GM23338 (cell line): Measurements from ENCODE around the gene CD300A. TPM values are rescaled to one million over a fixed set of nuclear protein-coding genes. Genes with fewer than 3 reads are reported as not detected.
A peak's percentile ranks its signal among the peaks of the same experiment; 100 is the strongest.

ENCODE experiments used
- ATAC-seq: fragments of 200-7000 bp; cut with Tn5 transposase; 3 replicates; pipeline ENCODE4 v1.9.1; 2020
- DNase-seq: peaks from one replicate; pipeline ENCODE4 v3.0.0-alpha.2; 2015; ENCODE audit warnings: low spot score
- H2AFZ ChIP-seq: fragments of 200-600 bp; sonication (generic); 2 replicates; pipeline ENCODE4 v1.8.0; 2016; ENCODE audit warnings: antibody characterized with exemption, mild to moderate bottlenecking, moderate library complexity
- H3F3A ChIP-seq: fragments of 200-600 bp; sonication (generic); replicated peaks from 2 replicates; pipeline ENCODE4 v1.8.0; 2017; ENCODE audit warnings: antibody characterized with exemption, mixed run types, low read depth
- H3K27ac ChIP-seq: fragments of 200-600 bp; sonication (generic); 2 replicates; pipeline ENCODE4 v1.6.1; 2016; ENCODE audit warnings: low read depth
- H3K27me3 ChIP-seq: fragments of 200-600 bp; sonication (generic); 2 replicates; pipeline ENCODE4 v1.8.0; 2016; ENCODE audit warnings: mild to moderate bottlenecking, mixed run types, moderate library complexity; ENCODE audit not compliant: insufficient read depth
- H3K36me3 ChIP-seq: fragments of 200-600 bp; sonication (generic); 2 replicates; pipeline ENCODE4 v1.8.0; 2016; ENCODE audit warnings: mild to moderate bottlenecking; ENCODE audit not compliant: insufficient read depth
- H3K4me1 ChIP-seq: fragments of 200-600 bp; sonication (generic); 2 replicates; pipeline ENCODE4 v1.8.0; 2016; ENCODE audit warnings: mild to moderate bottlenecking, moderate library complexity; ENCODE audit not compliant: insufficient read depth
- H3K4me2 ChIP-seq: fragments of 200-600 bp; sonication (generic); 2 replicates; pipeline ENCODE4 v1.7.1; 2017; ENCODE audit warnings: mixed run types
- H3K4me3 ChIP-seq: fragments of 200-600 bp; sonication (generic); 2 replicates; pipeline ENCODE4 v1.6.1; 2016; ENCODE audit warnings: mixed run types
- H3K79me2 ChIP-seq: fragments of 200-600 bp; sonication (generic); replicated peaks from 2 replicates; pipeline ENCODE4 v1.8.0; 2017; ENCODE audit warnings: mild to moderate bottlenecking; ENCODE audit not compliant: insufficient read depth
- H3K9me2 ChIP-seq: fragments of 200-600 bp; sonication (generic); 2 replicates; pipeline ENCODE4 v1.8.0; 2017; ENCODE audit not compliant: insufficient read depth
- H4K20me1 ChIP-seq: fragments of 200-600 bp; sonication (generic); replicated peaks from 2 replicates; pipeline ENCODE4 v1.8.0; 2017; ENCODE audit warnings: mild to moderate bottlenecking; ENCODE audit not compliant: insufficient read depth
- H3K27ac Mint-ChIP-seq: 2 replicates; pipeline ENCODE4 v1.8.0; 2020; ENCODE audit warnings: inconsistent platforms, mild to moderate bottlenecking, moderate library complexity, mixed read lengths
- H3K27me3 Mint-ChIP-seq: 3 replicates; pipeline ENCODE4 v1.8.0; 2022; ENCODE audit warnings: low read depth, mild to moderate bottlenecking, moderate library complexity, mixed read lengths, inconsistent platforms; ENCODE audit not compliant: insufficient read depth, poor library complexity
- H3K36me3 Mint-ChIP-seq: 3 replicates; pipeline ENCODE4 v1.8.0; 2021; ENCODE audit warnings: low read depth, mild to moderate bottlenecking, inconsistent platforms, moderate library complexity, mixed read lengths
- H3K4me1 Mint-ChIP-seq: 3 replicates; pipeline ENCODE4 v1.8.0; 2020; ENCODE audit warnings: mild to moderate bottlenecking, inconsistent platforms, mixed read lengths
- H3K4me3 Mint-ChIP-seq: 3 replicates; pipeline ENCODE4 v1.8.0; 2021; ENCODE audit warnings: moderate library complexity, mild to moderate bottlenecking, inconsistent platforms, mixed read lengths
- H3K9me3 Mint-ChIP-seq: 3 replicates; pipeline ENCODE4 v1.8.0; 2020; ENCODE audit warnings: moderate library complexity, mild to moderate bottlenecking, inconsistent platforms, mixed read lengths
- JUNB ChIP-seq: IDR thresholded peaks from one replicate; pipeline ENCODE4 v1.6.1; 2016; ENCODE audit warnings: antibody characterized with exemption; ENCODE audit not compliant: unreplicated experiment
- NANOG ChIP-seq: IDR thresholded peaks from 2 replicates; pipeline ENCODE4 v1.6.1; 2016; ENCODE audit warnings: antibody characterized with exemption, borderline replicate concordance
- POLR2AphosphoS5 ChIP-seq: IDR thresholded peaks from 2 replicates; pipeline ENCODE4 v1.6.1; 2016; ENCODE audit warnings: antibody characterized with exemption, low read depth
- STAT1 ChIP-seq: IDR thresholded peaks from one replicate; pipeline ENCODE4 v1.6.1; 2016; ENCODE audit warnings: antibody characterized with exemption; ENCODE audit not compliant: unreplicated experiment
- ZNF114 ChIP-seq: fragments of 250-450 bp; sonication (Bioruptor Pico); IDR thresholded peaks from 2 replicates; pipeline ENCODE4 v1.5.0; 2020; ENCODE audit warnings: mild to moderate bottlenecking, moderate library complexity
- ZNF331 ChIP-seq: fragments of 250-450 bp; sonication (Bioruptor Pico); IDR thresholded peaks from 2 replicates; pipeline ENCODE4 v1.5.0; 2020; ENCODE audit warnings: low read depth, mild to moderate bottlenecking, moderate library complexity
- polyA plus RNA-seq: library from polyadenylated mRNA; unstranded; fragments of >200 nt; fragmentation: Nextera tagmentation; extraction: Ambion mirVana; gene quantifications from 2 replicates; pipeline ENCODE4 v1.2.1, GENCODE V29; 2016
- total RNA-seq: library from RNA; depleted of rRNA; stranded (reverse); fragments of >200 nt; shearing (Covaris generic); gene quantifications from 2 replicates; pipeline ENCODE4 v1.2.3, GENCODE V29; 2014
- TF ChIP-seq, protein P1 (sequence below): IDR thresholded peaks from one replicate; pipeline ENCODE4 v1.6.1; 2018; ENCODE audit warnings: antibody characterized with exemption; ENCODE audit not compliant: unreplicated experiment
- TF ChIP-seq, protein P2 (sequence below), 2 experiments: fragments of 200-600 bp in 1 of 2; sonication (generic) in 1 of 2; conservative IDR thresholded peaks; 2 replicates each; pipeline versions ENCODE4 v1.5.1 to v1.6.1; 2016 to 2017; ENCODE audit warnings: antibody characterized with exemption in 2 of 2, low read depth in 2 of 2, mild to moderate bottlenecking in 2 of 2, moderate library complexity in 1 of 2
- TF ChIP-seq, protein P3 (sequence below): IDR thresholded peaks from 2 replicates; pipeline ENCODE4 v1.6.1; 2016; ENCODE audit warnings: antibody characterized with exemption

Gene CD300A
- total and polyA plus RNA-seq, 2 experiments from 2014 or later: 0.37 to 0.45 TPM

DNA sequence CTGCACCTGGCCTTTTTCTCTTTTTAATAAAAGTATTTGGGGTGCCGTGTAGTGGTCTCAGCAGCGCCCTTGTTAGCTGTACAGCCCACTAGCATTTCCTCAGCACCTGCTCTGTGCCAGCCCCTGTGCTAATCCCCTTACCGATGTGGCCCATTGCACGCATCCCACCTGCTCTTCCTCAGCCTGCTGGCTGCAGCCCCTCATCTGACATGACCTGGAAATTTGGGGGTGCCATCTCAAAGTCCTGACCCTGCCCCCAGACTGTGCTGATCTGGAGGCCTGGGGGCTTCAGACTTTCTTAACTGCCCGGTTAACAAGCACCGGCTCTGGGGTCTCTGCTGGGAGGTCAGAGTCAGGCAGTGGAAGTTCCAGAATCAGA is 24.2 kb upstream of the CD300A start:
- Histone ChIP-seq H3K9me2 (no peaks in the 10 kb centered on the region), H3K27ac (no peak overlapping the region), H3K4me1 (peaks cover 12% of the 10 kb centered on the region; the same call in 1 of the 2 replicates), H3K36me3 (no peaks in the 10 kb centered on the region), H3F3A (no peaks in the 10 kb centered on the region), H3K79me2 (no peaks in the 10 kb centered on the region), H3K4me3 (peak overlapping the region; percentile 16; the same call in 1 of the 2 replicates), H3K27me3 (no peaks in the 10 kb centered on the region), H3K4me2 (0 out of 2 replicates have a peak overlapping the region, but pooled peaks have one; percentile 73), H2AFZ (no peak overlapping the region), H4K20me1 (no peaks in the 10 kb centered on the region)
- H3K4me3 Mint-ChIP-seq: no peak overlapping the region
- peaks cover 7% of the 10 kb centered on the region; the same call in 2 of the 3 replicates for H3K36me3 Mint-ChIP-seq
- TF ChIP-seq, protein P1, sequence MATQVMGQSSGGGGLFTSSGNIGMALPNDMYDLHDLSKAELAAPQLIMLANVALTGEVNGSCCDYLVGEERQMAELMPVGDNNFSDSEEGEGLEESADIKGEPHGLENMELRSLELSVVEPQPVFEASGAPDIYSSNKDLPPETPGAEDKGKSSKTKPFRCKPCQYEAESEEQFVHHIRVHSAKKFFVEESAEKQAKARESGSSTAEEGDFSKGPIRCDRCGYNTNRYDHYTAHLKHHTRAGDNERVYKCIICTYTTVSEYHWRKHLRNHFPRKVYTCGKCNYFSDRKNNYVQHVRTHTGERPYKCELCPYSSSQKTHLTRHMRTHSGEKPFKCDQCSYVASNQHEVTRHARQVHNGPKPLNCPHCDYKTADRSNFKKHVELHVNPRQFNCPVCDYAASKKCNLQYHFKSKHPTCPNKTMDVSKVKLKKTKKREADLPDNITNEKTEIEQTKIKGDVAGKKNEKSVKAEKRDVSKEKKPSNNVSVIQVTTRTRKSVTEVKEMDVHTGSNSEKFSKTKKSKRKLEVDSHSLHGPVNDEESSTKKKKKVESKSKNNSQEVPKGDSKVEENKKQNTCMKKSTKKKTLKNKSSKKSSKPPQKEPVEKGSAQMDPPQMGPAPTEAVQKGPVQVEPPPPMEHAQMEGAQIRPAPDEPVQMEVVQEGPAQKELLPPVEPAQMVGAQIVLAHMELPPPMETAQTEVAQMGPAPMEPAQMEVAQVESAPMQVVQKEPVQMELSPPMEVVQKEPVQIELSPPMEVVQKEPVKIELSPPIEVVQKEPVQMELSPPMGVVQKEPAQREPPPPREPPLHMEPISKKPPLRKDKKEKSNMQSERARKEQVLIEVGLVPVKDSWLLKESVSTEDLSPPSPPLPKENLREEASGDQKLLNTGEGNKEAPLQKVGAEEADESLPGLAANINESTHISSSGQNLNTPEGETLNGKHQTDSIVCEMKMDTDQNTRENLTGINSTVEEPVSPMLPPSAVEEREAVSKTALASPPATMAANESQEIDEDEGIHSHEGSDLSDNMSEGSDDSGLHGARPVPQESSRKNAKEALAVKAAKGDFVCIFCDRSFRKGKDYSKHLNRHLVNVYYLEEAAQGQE: no peak
- TF ChIP-seq POLR2AphosphoS5 (no peak), JUNB (no peak), NANOG (no peak), STAT1 (no peak), ZNF331 (CRISPR knock-in tag) (no peak), ZNF114 (no peak)
- TF ChIP-seq, protein P2, sequence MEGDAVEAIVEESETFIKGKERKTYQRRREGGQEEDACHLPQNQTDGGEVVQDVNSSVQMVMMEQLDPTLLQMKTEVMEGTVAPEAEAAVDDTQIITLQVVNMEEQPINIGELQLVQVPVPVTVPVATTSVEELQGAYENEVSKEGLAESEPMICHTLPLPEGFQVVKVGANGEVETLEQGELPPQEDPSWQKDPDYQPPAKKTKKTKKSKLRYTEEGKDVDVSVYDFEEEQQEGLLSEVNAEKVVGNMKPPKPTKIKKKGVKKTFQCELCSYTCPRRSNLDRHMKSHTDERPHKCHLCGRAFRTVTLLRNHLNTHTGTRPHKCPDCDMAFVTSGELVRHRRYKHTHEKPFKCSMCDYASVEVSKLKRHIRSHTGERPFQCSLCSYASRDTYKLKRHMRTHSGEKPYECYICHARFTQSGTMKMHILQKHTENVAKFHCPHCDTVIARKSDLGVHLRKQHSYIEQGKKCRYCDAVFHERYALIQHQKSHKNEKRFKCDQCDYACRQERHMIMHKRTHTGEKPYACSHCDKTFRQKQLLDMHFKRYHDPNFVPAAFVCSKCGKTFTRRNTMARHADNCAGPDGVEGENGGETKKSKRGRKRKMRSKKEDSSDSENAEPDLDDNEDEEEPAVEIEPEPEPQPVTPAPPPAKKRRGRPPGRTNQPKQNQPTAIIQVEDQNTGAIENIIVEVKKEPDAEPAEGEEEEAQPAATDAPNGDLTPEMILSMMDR (conservative IDR thresholded peaks at IDR 0.05; ENCODE audit: low read depth in 2 of 2): no peak
- TF ChIP-seq, protein P3, sequence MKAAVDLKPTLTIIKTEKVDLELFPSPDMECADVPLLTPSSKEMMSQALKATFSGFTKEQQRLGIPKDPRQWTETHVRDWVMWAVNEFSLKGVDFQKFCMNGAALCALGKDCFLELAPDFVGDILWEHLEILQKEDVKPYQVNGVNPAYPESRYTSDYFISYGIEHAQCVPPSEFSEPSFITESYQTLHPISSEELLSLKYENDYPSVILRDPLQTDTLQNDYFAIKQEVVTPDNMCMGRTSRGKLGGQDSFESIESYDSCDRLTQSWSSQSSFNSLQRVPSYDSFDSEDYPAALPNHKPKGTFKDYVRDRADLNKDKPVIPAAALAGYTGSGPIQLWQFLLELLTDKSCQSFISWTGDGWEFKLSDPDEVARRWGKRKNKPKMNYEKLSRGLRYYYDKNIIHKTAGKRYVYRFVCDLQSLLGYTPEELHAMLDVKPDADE: no peak
- ATAC-seq (peak; percentile 20), DNase-seq (no peak)
- H3K27me3 Mint-ChIP-seq: peaks cover 5% of the 10 kb centered on the region
- H3K9me3 Mint-ChIP-seq: no peaks in the 10 kb centered on the region; the same call in 2 of the 3 replicates
- H3K27ac Mint-ChIP-seq: no peak overlapping the region
- H3K4me1 Mint-ChIP-seq: peaks cover 21% of the 10 kb centered on the region
